Lung (tissue), 12 donors: ENCODE measurements around the gene TEX38. TPM values are rescaled to one million over a fixed set of nuclear protein-coding genes. Genes with fewer than 3 reads are reported as not detected.

ENCODE experiments used
- ATAC-seq: fragments of 200-7000 bp; cut with Tn5 transposase; one replicate; pipeline ENCODE4 v1.9.1; 2020; ENCODE audit warnings: moderate number of reproducible peaks; ENCODE audit not compliant: insufficient read depth, low FRiP score
- DNase-seq, 3 donors: peaks; one replicate each; pipeline ENCODE4 v3.0.0-alpha.2; 2013 to 2017
- H3K27ac ChIP-seq, 2 donors: one replicate each; pipeline ENCODE4 v1.5.1; 2013; ENCODE audit warnings: mild to moderate bottlenecking in 2 of 2, moderate library complexity in 2 of 2, control low read depth in 1 of 2, inconsistent platforms in 1 of 2, low read depth in 1 of 2, low read length in 1 of 2
- H3K27me3 ChIP-seq, 3 donors: one replicate each; pipeline ENCODE4 v1.5.1; 2013; ENCODE audit warnings: low read length in 2 of 3; ENCODE audit not compliant: control insufficient read depth in 3 of 3, insufficient read depth in 3 of 3
- H3K36me3 ChIP-seq, 4 donors: one replicate each; pipeline ENCODE4 v1.5.1; 2013; ENCODE audit warnings: low read length in 4 of 4, mild to moderate bottlenecking in 1 of 4, moderate library complexity in 1 of 4; ENCODE audit not compliant: control insufficient read depth in 4 of 4, insufficient read depth in 4 of 4
- H3K4me1 ChIP-seq, 5 donors: one replicate each; pipeline ENCODE4 v1.5.1; 2013; ENCODE audit warnings: low read length in 5 of 5, mild to moderate bottlenecking in 2 of 5, moderate library complexity in 1 of 5; ENCODE audit not compliant: control insufficient read depth in 5 of 5, insufficient read depth in 5 of 5
- H3K4me3 ChIP-seq: one replicate; pipeline ENCODE4 v1.5.1; 2013; ENCODE audit warnings: mild to moderate bottlenecking, control low read depth, moderate library complexity
- H3K9ac ChIP-seq, 2 donors: one replicate each; pipeline ENCODE4 v1.5.1; 2013; ENCODE audit warnings: low read length in 2 of 2, control low read depth in 1 of 2; ENCODE audit not compliant: insufficient read depth in 1 of 2
- H3K9me3 ChIP-seq, 4 donors: one replicate each; pipeline ENCODE4 v1.5.1; 2013; ENCODE audit warnings: low read length in 3 of 4, mild to moderate bottlenecking in 1 of 4, moderate library complexity in 1 of 4; ENCODE audit not compliant: control insufficient read depth in 4 of 4, insufficient read depth in 3 of 4
- WGBS, 2 donors: extraction: QIAGEN DNeasy Blood & Tissue Kit; methylation state at CpG; one replicate each; pipeline ENCODE4 v1.1.7; 2013; 5-methylcytosine and 5-hydroxymethylcytosine counted together
- polyA plus RNA-seq, 2 donors: library from polyadenylated mRNA; stranded (reverse); fragments of 200-250 nt; gene quantifications; one replicate each; pipeline ENCODE4 v1.2.1, GENCODE V29; 2013
- total RNA-seq, 2 donors: library from RNA; depleted of rRNA in 1 of 2; stranded (reverse); fragments of >200 nt in 1 of 2; gene quantifications; one replicate each; pipeline ENCODE4 v1.2.1, GENCODE V29; 2014 to 2021
- TF ChIP-seq, protein P1 (sequence below): IDR thresholded peaks from 2 replicates; pipeline ENCODE4 v1.5.1; 2012; ENCODE audit warnings: mild to moderate bottlenecking; ENCODE audit errors: control extremely low read depth, extremely low read depth
- donor health status: control.
- donor health status: control.
- donor health status: Bipolar disorder and iron deficiency.
- donor health status: healthy.
- donor health status: DM: yes; HTN: yes; CAD: no.

TEX38 gene
- total and polyA plus RNA-seq, 4 donors = not detected

DNA sequence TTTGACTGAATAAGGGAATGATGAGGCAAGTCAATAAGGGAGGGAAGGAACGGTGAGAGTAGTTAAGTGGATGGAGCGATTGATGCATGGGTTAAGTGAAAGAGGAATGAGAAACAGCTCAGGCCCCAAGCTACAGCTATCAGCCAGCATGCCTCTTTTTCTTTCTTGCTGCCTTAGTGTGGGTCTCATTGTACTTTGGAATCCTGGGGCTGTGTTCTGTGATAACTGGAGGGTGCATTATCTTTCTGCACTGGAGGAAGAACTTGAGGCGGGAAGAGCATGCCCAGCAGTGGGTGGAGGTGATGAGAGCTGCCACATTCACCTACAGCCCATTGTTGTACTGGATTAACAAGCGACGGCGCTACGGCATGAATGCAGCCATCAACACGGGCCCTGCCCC is 1.0 kb downstream of the TEX38 start:
- Histone ChIP-seq H3K27ac (no peak overlapping the region), H3K4me1 (peaks cover 0 to under 1% (median 0%) of the 10 kb centered on the region in 5 donors), H3K27me3 (no peaks in the 10 kb centered on the region), H3K9me3 (no peaks in the 10 kb centered on the region), H3K9ac (no peak overlapping the region), H3K36me3 (peaks cover 3 to 13% (median 10%) of the 10 kb centered on the region in 4 donors), H3K4me3 (no peak overlapping the region)
- TF ChIP-seq, protein P1, sequence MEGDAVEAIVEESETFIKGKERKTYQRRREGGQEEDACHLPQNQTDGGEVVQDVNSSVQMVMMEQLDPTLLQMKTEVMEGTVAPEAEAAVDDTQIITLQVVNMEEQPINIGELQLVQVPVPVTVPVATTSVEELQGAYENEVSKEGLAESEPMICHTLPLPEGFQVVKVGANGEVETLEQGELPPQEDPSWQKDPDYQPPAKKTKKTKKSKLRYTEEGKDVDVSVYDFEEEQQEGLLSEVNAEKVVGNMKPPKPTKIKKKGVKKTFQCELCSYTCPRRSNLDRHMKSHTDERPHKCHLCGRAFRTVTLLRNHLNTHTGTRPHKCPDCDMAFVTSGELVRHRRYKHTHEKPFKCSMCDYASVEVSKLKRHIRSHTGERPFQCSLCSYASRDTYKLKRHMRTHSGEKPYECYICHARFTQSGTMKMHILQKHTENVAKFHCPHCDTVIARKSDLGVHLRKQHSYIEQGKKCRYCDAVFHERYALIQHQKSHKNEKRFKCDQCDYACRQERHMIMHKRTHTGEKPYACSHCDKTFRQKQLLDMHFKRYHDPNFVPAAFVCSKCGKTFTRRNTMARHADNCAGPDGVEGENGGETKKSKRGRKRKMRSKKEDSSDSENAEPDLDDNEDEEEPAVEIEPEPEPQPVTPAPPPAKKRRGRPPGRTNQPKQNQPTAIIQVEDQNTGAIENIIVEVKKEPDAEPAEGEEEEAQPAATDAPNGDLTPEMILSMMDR = no peak
- ATAC-seq (no peak), DNase-seq (no peak)
- whole genome bisulfite sequencing, 2 donors = 80 to 82% methylated on average over 8 of the region's 8 CpGs

DNA sequence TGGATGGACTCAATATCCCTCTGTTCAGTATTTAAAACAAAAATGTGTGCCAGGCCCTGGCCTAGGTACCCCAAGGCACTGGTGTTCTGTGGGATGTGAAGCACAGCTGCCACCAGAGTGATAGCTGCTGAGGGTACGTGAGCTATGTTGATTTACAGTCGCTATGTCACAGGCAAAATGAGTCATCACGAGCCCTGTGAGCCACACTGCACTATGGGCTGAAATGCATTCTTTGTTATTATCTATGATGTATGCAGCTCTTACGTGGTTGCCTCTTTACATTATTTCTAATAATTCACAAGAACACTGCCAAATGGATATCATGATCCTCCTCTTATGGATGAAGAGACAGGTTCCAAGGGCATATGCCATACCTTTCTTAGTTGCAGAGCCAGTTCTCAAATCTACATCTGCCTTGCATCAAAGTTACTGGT is 2.1 kb downstream of the TEX38 start:
- TF ChIP-seq, protein P1 = no peak
- 62 to 67% methylated on average over 4 of the region's 4 CpGs for WGBS, 2 donors
- H3K36me3 ChIP-seq = peaks cover 6 to 18% (median 11%) of the 10 kb centered on the region in 4 donors

DNA sequence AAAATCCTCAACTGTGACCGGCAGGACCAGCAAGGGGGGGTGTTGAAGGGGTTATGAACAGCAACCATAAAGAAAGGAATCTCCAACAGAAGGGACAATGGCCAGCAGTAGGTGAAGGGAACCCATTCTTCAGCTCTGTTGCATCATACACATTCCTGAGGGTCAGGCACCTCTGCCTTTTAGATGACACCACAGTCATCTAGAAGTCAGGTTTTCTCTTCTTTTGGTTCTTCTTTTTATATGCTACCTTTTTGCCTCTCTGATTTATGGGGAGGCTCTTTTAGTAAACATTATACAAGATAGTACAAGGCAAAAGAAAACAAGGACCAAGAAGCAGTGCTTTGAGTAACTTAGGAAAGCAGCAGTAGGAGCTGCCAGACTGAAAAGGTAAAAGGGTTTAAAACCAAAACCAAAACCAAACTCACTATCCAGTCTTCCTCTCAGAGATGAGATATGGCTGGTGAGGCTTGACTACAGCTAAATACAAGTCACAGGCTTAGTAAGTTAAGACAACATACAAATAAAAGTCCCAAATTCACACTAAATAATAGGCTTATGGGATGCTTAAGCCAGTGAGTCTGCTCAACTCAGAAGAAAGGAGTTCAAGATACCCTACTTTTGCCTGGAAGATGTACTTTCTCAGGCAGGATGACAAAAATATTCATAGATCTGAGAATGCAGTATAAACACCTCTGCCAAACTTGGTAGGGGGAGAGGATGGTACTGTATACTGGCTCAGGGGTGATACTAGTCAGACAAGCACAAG is 4.1 kb downstream of the TEX38 start:
- Histone ChIP-seq H3K27me3 (no peaks in the 10 kb centered on the region), H3K4me3 (no peak overlapping the region), H3K9me3 (no peaks in the 10 kb centered on the region), H3K36me3 (peaks cover 6 to 30% (median 15%) of the 10 kb centered on the region in 4 donors), H3K27ac (no peak overlapping the region), H3K9ac (no peak overlapping the region), H3K4me1 (no peaks in the 10 kb centered on the region)
- TF ChIP-seq, protein P1 = no peak
- 94 to 100% methylated on average over 1 of the region's 1 CpG for WGBS, 2 donors
- ATAC-seq (no peak), DNase-seq (no peak)

More for the DNA sequence above, 2.1 kb downstream of the TEX38 start:
- Histone ChIP-seq H3K4me3 (no peak overlapping the region), H3K27me3 (no peaks in the 10 kb centered on the region), H3K27ac (no peak overlapping the region), H3K9ac (no peak overlapping the region), H3K4me1 (no peaks in the 10 kb centered on the region), H3K9me3 (no peaks in the 10 kb centered on the region)
- ATAC-seq (no peak), DNase-seq (no peak)
